ENCODE data around the gene ARHGEF26.

- TF ChIP-seq CTCF (IDR thresholded peaks at IDR 0.05) (no peak), POLR2A (IDR thresholded peaks at IDR 0.05) (no peak)
Observed at GRCh38 chr3:154251610-154252009, 130.4 kb downstream of the ARHGEF26 start.
